ENCODE results near the gene PCGF2.

DNA sequence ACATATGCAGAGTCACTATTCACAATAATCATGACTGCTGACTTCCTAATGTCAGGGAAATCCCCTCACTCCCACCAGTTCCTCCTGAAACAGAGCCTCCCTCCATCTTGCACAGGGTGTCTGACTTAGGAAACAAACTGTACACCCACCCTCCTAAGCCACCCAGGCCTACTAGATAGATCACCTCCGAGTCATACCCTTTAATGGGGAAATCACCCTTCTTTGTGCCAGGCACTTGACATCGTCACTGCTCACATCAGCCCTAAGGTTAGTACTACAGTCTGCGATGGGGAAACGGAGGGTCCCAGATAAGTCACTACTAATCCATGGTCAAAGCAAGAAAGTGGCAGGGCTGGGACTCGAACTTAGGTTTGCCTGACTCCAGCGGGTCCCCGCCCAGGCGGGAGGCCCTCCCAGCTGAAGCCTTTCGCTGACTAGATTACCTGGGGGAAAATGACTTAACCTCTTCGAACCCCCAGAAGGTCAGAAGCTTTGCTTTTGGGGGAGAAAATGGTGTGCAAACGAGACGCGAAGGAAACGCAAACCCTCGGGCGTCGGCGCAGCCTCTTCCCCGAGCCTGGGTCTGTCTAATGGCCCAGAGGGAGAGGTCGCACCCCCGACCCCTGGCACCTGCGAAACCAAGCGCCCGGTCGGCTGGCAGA is 46.5 kb downstream of the PCGF2 start:
- no peak for TF ChIP-seq POLR2A (IDR thresholded peaks at IDR 0.05)
- TF ChIP-seq, protein P1, sequence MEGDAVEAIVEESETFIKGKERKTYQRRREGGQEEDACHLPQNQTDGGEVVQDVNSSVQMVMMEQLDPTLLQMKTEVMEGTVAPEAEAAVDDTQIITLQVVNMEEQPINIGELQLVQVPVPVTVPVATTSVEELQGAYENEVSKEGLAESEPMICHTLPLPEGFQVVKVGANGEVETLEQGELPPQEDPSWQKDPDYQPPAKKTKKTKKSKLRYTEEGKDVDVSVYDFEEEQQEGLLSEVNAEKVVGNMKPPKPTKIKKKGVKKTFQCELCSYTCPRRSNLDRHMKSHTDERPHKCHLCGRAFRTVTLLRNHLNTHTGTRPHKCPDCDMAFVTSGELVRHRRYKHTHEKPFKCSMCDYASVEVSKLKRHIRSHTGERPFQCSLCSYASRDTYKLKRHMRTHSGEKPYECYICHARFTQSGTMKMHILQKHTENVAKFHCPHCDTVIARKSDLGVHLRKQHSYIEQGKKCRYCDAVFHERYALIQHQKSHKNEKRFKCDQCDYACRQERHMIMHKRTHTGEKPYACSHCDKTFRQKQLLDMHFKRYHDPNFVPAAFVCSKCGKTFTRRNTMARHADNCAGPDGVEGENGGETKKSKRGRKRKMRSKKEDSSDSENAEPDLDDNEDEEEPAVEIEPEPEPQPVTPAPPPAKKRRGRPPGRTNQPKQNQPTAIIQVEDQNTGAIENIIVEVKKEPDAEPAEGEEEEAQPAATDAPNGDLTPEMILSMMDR (IDR thresholded peaks at IDR 0.05) = no peak

Measured in suprapubic skin (tissue), 3 donors.